H9 (cell line): ENCODE data around the gene TRMT2A. TPM values are rescaled to one million over a fixed set of nuclear protein-coding genes. Genes with fewer than 3 reads are reported as not detected.

Source experiments
- DNase-seq: peaks from one replicate; pipeline ENCODE4 v3.0.0-alpha.2; 2017
- H2AFZ ChIP-seq: one replicate; pipeline ENCODE4 v1.6.1; 2013; ENCODE audit warnings: mild to moderate bottlenecking, low read length, control low read depth, moderate library complexity
- H2AK5ac ChIP-seq: 2 replicates; pipeline ENCODE4 v1.6.1; 2013; ENCODE audit warnings: low read length, control low read depth, mixed read lengths; ENCODE audit not compliant: insufficient read length
- H2BK120ac ChIP-seq: one replicate; pipeline ENCODE4 v1.6.1; 2013; ENCODE audit warnings: low read depth, mild to moderate bottlenecking, low read length, control low read depth, inconsistent platforms; ENCODE audit not compliant: poor library complexity, severe bottlenecking
- H2BK12ac ChIP-seq: 2 replicates; pipeline ENCODE4 v1.6.1; 2013; ENCODE audit warnings: low read length, control low read depth, mixed read lengths, low read depth; ENCODE audit not compliant: insufficient read length
- H2BK15ac ChIP-seq: 2 replicates; pipeline ENCODE4 v1.6.1; 2013; ENCODE audit warnings: low read depth, low read length, control low read depth
- H2BK20ac ChIP-seq: one replicate; pipeline ENCODE4 v1.6.1; 2013; ENCODE audit warnings: low read depth, mild to moderate bottlenecking, low read length, control low read depth, inconsistent platforms; ENCODE audit not compliant: poor library complexity, severe bottlenecking
- H2BK5ac ChIP-seq: 2 replicates; pipeline ENCODE4 v1.6.1; 2013; ENCODE audit warnings: low read length, control low read depth, mixed read lengths; ENCODE audit not compliant: insufficient read length
- H3K14ac ChIP-seq: 2 replicates; pipeline ENCODE4 v1.6.1; 2013; ENCODE audit warnings: low read length, control low read depth; ENCODE audit not compliant: insufficient read depth
- H3K18ac ChIP-seq: 2 replicates; pipeline ENCODE4 v1.6.1; 2013; ENCODE audit warnings: low read depth, mild to moderate bottlenecking, mixed read lengths, low read length, control low read depth; ENCODE audit not compliant: insufficient read length
- H3K23ac ChIP-seq: 2 replicates; pipeline ENCODE4 v1.6.1; 2013; ENCODE audit warnings: low read length, control low read depth, mixed read lengths, low read depth; ENCODE audit not compliant: insufficient read length
- H3K23me2 ChIP-seq: 2 replicates; pipeline ENCODE4 v1.6.1; 2013; ENCODE audit warnings: low read depth, mild to moderate bottlenecking, mixed read lengths, low read length, control low read depth; ENCODE audit not compliant: insufficient read length, poor library complexity, severe bottlenecking
- H3K27ac ChIP-seq: 2 replicates; pipeline ENCODE4 v1.5.1; 2013; ENCODE audit warnings: low read length, control low read depth, mixed read lengths, low read depth; ENCODE audit not compliant: insufficient read length
- H3K27me3 ChIP-seq: 2 replicates; pipeline ENCODE4 v1.6.1; 2013; ENCODE audit warnings: low read length, control low read depth, inconsistent platforms; ENCODE audit not compliant: insufficient read depth
- H3K4ac ChIP-seq: 2 replicates; pipeline ENCODE4 v1.6.1; 2013; ENCODE audit warnings: low read depth, mild to moderate bottlenecking, control low read depth, inconsistent platforms, low read length, moderate library complexity
- H3K4me1 ChIP-seq: 2 replicates; pipeline ENCODE4 v1.6.1; 2013; ENCODE audit warnings: low read length, control low read depth, inconsistent platforms; ENCODE audit not compliant: insufficient read depth
- H3K4me2 ChIP-seq: 2 replicates; pipeline ENCODE4 v1.6.1; 2013; ENCODE audit warnings: low read length, control low read depth, mixed read lengths; ENCODE audit not compliant: insufficient read length, insufficient read depth
- H3K56ac ChIP-seq: 2 replicates; pipeline ENCODE4 v1.6.1; 2013; ENCODE audit warnings: low read depth, mild to moderate bottlenecking, mixed read lengths, low read length, control low read depth; ENCODE audit not compliant: insufficient read length
- H3K79me1 ChIP-seq: 2 replicates; pipeline ENCODE4 v1.6.1; 2013; ENCODE audit warnings: low read depth, mild to moderate bottlenecking, moderate library complexity, low read length, control low read depth, inconsistent platforms; ENCODE audit not compliant: insufficient read depth, poor library complexity, severe bottlenecking
- H3K79me2 ChIP-seq: 2 replicates; pipeline ENCODE4 v1.6.1; 2013; ENCODE audit warnings: low read length, control low read depth, inconsistent platforms; ENCODE audit not compliant: insufficient read depth
- H3K9ac ChIP-seq: 2 replicates; pipeline ENCODE4 v1.6.1; 2013; ENCODE audit warnings: low read length, control low read depth, mixed read lengths; ENCODE audit not compliant: insufficient read length; ENCODE audit errors: extremely low read depth
- H3K9me3 ChIP-seq: one replicate; pipeline ENCODE4 v1.6.1; 2013; ENCODE audit warnings: low read depth, low read length, inconsistent platforms; ENCODE audit not compliant: control insufficient read depth
- H3T11ph ChIP-seq: one replicate; pipeline ENCODE4 v1.6.1; 2013; ENCODE audit warnings: mild to moderate bottlenecking, low read length, control low read depth, inconsistent platforms
- H4K20me1 ChIP-seq: one replicate; pipeline ENCODE4 v1.6.1; 2013; ENCODE audit not compliant: control insufficient read depth, insufficient read length, insufficient read depth
- H4K5ac ChIP-seq: 2 replicates; pipeline ENCODE4 v1.6.1; 2013; ENCODE audit warnings: low read depth, mild to moderate bottlenecking, mixed read lengths, low read length, control low read depth; ENCODE audit not compliant: insufficient read length
- H4K8ac ChIP-seq: replicated peaks from 2 replicates; pipeline ENCODE4 v1.6.1; 2013; ENCODE audit warnings: low read length, control low read depth, mixed read lengths, low read depth; ENCODE audit not compliant: insufficient read length
- H4K91ac ChIP-seq: 2 replicates; pipeline ENCODE4 v1.6.1; 2013; ENCODE audit warnings: low read depth, mild to moderate bottlenecking, moderate library complexity, mixed read lengths, low read length, control low read depth; ENCODE audit not compliant: insufficient read length
- H3K27ac Mint-ChIP-seq, 3 experiments: 2 replicates in 2 of 3; 3 replicates in 1 of 3; pipeline ENCODE4 v1.8.0; 2020 to 2021; ENCODE audit warnings: mixed read lengths in 3 of 3, mild to moderate bottlenecking in 1 of 3, moderate library complexity in 1 of 3
- H3K27me3 Mint-ChIP-seq: 2 replicates; pipeline ENCODE4 v1.8.0; 2021; ENCODE audit warnings: low read depth, mild to moderate bottlenecking, moderate library complexity, mixed read lengths
- H3K36me3 Mint-ChIP-seq, 3 experiments: 2 replicates in 2 of 3; 3 replicates in 1 of 3; pipeline ENCODE4 v1.8.0; 2020 to 2021; ENCODE audit warnings: low read depth in 3 of 3, mixed read lengths in 3 of 3; ENCODE audit not compliant: insufficient read depth in 1 of 3
- H3K4me1 Mint-ChIP-seq, 2 experiments: 2 replicates each; pipeline ENCODE4 v1.8.0; 2020; ENCODE audit warnings: mixed read lengths in 2 of 2
- H3K4me3 Mint-ChIP-seq, 2 experiments: 2 replicates in 1 of 2; 3 replicates in 1 of 2; pipeline ENCODE4 v1.8.0; 2020 to 2021; ENCODE audit warnings: mild to moderate bottlenecking in 2 of 2, mixed read lengths in 2 of 2, moderate library complexity in 1 of 2
- H3K9me3 Mint-ChIP-seq, 2 experiments: 2 replicates in 1 of 2; 3 replicates in 1 of 2; pipeline ENCODE4 v1.8.0; 2020; ENCODE audit warnings: mild to moderate bottlenecking in 2 of 2, mixed read lengths in 2 of 2, moderate library complexity in 1 of 2
- WGBS: extraction: QIAGEN DNeasy Blood & Tissue Kit; methylation state at CpG from one replicate; pipeline ENCODE4 v1.1.7; 2013; ENCODE audit warnings: missing lambda C conversion rate, low lambda C conversion rate, mixed read lengths; ENCODE audit not compliant: insufficient read length; ENCODE audit errors: extremely low coverage; 5-methylcytosine and 5-hydroxymethylcytosine counted together
- total RNA-seq: library from RNA; stranded (reverse); gene quantifications from 2 replicates; pipeline ENCODE4 v1.2.1, GENCODE V29; 2021
- TF ChIP-seq, protein P1 (sequence below): fragments of 200-600 bp; sonication (generic); conservative IDR thresholded peaks from 3 replicates; pipeline ENCODE4 v1.8.0; 2021; ENCODE audit warnings: antibody characterized with exemption, mild to moderate bottlenecking

TRMT2A gene
- total RNA-seq, 1 experiment from 2014 or later, result 58.2 TPM

DNA sequence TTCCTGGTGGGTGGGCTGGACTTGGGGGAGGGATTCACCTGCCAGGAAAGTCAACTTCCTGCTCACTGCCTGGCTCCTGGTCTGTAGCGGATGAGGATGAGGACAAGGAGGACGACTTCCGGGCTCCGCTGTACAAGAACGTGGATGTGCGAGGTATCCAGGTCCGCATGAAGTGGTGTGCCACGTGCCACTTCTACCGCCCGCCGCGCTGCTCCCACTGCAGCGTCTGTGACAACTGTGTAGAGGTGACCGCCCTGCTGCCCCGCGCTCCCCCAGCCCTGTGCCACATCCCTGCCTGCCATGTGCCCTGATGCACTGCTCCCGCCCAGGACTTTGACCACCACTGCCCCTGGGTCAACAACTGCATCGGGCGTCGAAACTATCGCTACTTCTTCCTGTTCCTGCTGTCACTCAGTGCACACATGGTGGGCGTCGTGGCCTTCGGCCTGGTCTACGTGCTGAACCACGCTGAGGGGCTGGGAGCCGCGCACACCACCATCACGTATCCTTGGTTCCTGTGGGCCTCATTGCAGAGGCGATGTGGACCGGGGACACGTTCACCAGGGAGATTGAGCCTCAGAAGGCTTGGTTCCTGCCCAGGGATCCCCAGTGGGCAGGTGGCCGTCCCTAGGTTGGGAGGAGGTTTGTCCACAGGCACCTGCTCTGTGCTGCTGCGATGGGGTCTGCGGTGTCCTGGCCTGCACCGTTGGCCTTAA, 22.5 kb upstream of the TRMT2A start:
- H3K27ac Mint-ChIP-seq, result no peak overlapping the region

More for the DNA sequence above, 22.5 kb upstream of the TRMT2A start:
- no peak overlapping the region for H2BK20ac ChIP-seq
- H2AK5ac ChIP-seq, result no peak overlapping the region
- H3K4me1 Mint-ChIP-seq, result no peaks in the 10 kb centered on the region; a peak in 1 of 4 replicates
- no peak overlapping the region for H3K4me2 ChIP-seq
- no peak overlapping the region for H4K8ac ChIP-seq
- no peaks in the 10 kb centered on the region for H3K27me3 Mint-ChIP-seq
- no peak overlapping the region for H2AFZ ChIP-seq
- H3K18ac ChIP-seq, result no peak overlapping the region
- H3K56ac ChIP-seq, result no peak overlapping the region
- H4K91ac ChIP-seq, result no peak overlapping the region
- no peak overlapping the region for H3K9ac ChIP-seq
- no peaks in the 10 kb centered on the region for H3K27me3 ChIP-seq
- H3K27ac ChIP-seq, result no peak overlapping the region
- no peak overlapping the region for H2BK5ac ChIP-seq
- no peaks in the 10 kb centered on the region for H3K4me1 ChIP-seq
- TF ChIP-seq, protein P1, sequence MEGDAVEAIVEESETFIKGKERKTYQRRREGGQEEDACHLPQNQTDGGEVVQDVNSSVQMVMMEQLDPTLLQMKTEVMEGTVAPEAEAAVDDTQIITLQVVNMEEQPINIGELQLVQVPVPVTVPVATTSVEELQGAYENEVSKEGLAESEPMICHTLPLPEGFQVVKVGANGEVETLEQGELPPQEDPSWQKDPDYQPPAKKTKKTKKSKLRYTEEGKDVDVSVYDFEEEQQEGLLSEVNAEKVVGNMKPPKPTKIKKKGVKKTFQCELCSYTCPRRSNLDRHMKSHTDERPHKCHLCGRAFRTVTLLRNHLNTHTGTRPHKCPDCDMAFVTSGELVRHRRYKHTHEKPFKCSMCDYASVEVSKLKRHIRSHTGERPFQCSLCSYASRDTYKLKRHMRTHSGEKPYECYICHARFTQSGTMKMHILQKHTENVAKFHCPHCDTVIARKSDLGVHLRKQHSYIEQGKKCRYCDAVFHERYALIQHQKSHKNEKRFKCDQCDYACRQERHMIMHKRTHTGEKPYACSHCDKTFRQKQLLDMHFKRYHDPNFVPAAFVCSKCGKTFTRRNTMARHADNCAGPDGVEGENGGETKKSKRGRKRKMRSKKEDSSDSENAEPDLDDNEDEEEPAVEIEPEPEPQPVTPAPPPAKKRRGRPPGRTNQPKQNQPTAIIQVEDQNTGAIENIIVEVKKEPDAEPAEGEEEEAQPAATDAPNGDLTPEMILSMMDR, result no peak
- H3K4ac ChIP-seq, result no peak overlapping the region
- no peaks in the 10 kb centered on the region for H3K9me3 ChIP-seq
- H3K4me3 Mint-ChIP-seq, result no peak overlapping the region; a peak in 1 of 5 replicates
- H4K5ac ChIP-seq, result no peak overlapping the region
- no peaks in the 10 kb centered on the region for H3K9me3 Mint-ChIP-seq
- no peak overlapping the region for H2BK120ac ChIP-seq
- H3K79me2 ChIP-seq, result no peaks in the 10 kb centered on the region; the same call in 1 of the 2 replicates
- no peaks in the 10 kb centered on the region for H3K79me1 ChIP-seq
- DNase-seq, result no peak
- H3K14ac ChIP-seq, result no peak overlapping the region
- H3T11ph ChIP-seq, result no peak overlapping the region
- no CpG with 5 or more reads among the region's 36 CpGs for WGBS
- H2BK15ac ChIP-seq, result no peak overlapping the region
- no peak overlapping the region for H2BK12ac ChIP-seq
- H3K23me2 ChIP-seq, result no peaks in the 10 kb centered on the region
- peaks cover 3% of the 10 kb centered on the region for H4K20me1 ChIP-seq
- no peak overlapping the region for H3K23ac ChIP-seq
- H3K36me3 Mint-ChIP-seq, result no peaks in the 10 kb centered on the region; a peak in 3 of 7 replicates
